Activated CD4-positive, alpha-beta T cell treated with anti-CD3 and anti-CD28 coated beads, Interleukin-2, amount 10 ng/mL, durations not matched to agents 24 days and 14 days (primary cell): ENCODE data around the gene ZNF423. TPM values are rescaled to one million over a fixed set of nuclear protein-coding genes. Genes with fewer than 3 reads are reported as not detected.
A peak's percentile ranks its signal among the peaks of the same experiment; 100 is the strongest.

Experiments used
- DNase-seq: peaks from one replicate; pipeline ENCODE4 v3.0.0; 2022
- H3K27ac Mint-ChIP-seq: one replicate; pipeline ENCODE4 v1.8.0; 2022; ENCODE audit warnings: mild to moderate bottlenecking, mixed read lengths
- H3K27me3 Mint-ChIP-seq: one replicate; pipeline ENCODE4 v1.8.0; 2022; ENCODE audit warnings: mixed read lengths
- H3K36me3 Mint-ChIP-seq: one replicate; pipeline ENCODE4 v1.8.0; 2022; ENCODE audit warnings: low read depth, mild to moderate bottlenecking, mixed read lengths
- H3K4me1 Mint-ChIP-seq: one replicate; pipeline ENCODE4 v1.8.0; 2021; ENCODE audit warnings: mixed read lengths
- H3K4me3 Mint-ChIP-seq: one replicate; pipeline ENCODE4 v1.8.0; 2022; ENCODE audit warnings: mild to moderate bottlenecking, moderate library complexity, mixed read lengths
- H3K9me3 Mint-ChIP-seq: one replicate; pipeline ENCODE4 v1.8.0; 2021; ENCODE audit warnings: mixed read lengths
- intact Hi-C: fragments of 100-400 bp; cut with micrococcal nuclease; formaldehyde crosslinking; loops from one replicate; pipeline ENCODE4 v1.15.1; 2023
- total RNA-seq: library from RNA; stranded (reverse); gene quantifications from 2 replicates; pipeline ENCODE4 v1.2.3, GENCODE V29; 2022

Gene ZNF423
- total RNA-seq, 1 donor from 2014 or later: not detected

DNA sequence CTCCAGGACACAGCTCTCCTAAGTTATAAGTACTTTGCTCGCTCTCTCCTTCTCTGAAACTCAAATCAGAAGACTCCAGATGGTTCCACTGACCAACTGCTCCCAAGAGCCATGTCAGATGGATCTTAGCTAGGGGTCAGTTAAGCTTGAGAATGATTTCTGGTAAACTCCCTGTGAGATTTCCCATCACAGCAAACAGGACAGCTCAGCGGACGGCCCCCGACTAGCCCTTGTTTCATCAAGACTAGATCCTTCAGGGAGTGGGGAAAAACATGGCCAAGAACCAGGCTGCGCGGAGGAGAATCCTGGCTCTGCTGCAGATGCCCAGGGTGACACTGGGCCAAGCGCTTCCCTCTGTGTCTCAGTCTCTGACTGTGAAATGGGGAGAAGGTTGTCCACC, 322.5 kb downstream of the ZNF423 start:
- H3K27me3 Mint-ChIP-seq: no peaks in the 10 kb centered on the region
- H3K4me1 Mint-ChIP-seq: no peaks in the 10 kb centered on the region
- intact Hi-C loops: no loop called here
- no peaks in the 10 kb centered on the region for H3K9me3 Mint-ChIP-seq
- H3K36me3 Mint-ChIP-seq: no peaks in the 10 kb centered on the region
- H3K4me3 Mint-ChIP-seq: no peak overlapping the region
- DNase-seq: no peak
- H3K27ac Mint-ChIP-seq: no peak overlapping the region

DNA sequence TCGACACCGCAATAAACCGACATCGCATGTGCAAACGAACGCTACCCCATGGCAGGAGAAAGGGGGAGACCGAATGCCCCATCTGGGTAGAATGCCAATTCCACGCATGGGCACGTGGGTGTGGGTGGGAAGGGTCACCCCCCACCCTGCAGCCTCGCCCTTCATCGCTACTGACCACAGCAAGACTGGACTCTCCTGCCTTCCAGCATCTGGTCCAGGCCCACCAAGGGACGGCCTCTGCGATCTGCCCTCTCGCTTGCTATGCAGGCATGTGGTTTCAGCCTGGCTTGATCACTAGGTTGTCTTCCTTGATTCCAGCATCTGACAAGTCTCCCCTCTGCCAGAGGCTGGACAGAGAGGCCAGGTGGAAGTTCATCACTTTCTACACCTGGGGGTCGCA, 323.0 kb downstream of the ZNF423 start:
- Mint-ChIP-seq H3K27me3 (no peaks in the 10 kb centered on the region), H3K27ac (no peak overlapping the region), H3K36me3 (no peaks in the 10 kb centered on the region), H3K4me3 (no peak overlapping the region), H3K9me3 (no peaks in the 10 kb centered on the region), H3K4me1 (peaks cover under 1% of the 10 kb centered on the region)
- no peak for DNase-seq
- intact Hi-C loops: no loop called here

DNA sequence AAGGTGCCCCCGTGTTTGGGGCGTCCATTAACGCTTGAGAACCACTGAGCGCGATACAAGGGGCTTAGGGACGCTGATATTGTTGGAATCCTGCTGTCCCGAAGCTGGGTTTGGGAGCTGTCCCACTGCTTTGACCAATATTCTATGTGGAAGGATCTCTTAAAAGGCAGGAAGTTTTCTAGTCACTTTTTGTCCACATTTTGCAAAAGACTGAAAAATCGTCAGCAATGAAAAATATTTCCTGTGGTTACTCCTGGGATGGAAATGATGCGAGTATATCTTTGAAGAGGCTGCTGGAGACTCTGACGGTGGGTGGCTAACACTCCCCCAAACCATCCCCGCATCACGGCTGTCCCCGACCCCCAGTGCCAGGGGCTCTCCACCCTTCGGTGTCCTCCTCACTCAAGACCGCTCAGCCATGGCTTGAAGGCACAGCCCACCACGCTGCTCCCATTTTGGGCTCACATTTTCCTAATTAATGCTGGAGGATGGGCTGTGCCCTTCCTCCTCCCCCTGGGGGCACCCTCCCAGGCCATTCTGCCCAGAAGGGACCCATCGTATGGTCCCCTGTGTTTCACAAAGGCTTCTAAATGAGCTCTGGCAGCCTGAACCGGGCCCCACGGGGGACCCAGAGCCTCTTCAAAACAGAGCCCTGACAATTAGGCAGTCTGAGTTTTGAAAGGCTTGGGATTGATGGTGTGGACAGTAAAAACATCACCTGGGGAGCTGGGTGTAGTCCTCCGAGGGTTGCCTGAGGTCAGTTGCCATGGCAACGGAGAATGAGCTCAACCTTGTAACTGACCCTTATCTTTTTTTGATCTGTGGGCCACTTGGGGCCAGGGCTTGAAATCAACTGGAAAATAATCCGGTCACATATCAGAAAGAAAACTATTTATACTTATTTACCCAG, 323.7 kb downstream of the ZNF423 start:
- Mint-ChIP-seq H3K36me3 (no peaks in the 10 kb centered on the region), H3K27ac (no peak overlapping the region), H3K9me3 (no peaks in the 10 kb centered on the region), H3K4me3 (no peak overlapping the region), H3K27me3 (no peaks in the 10 kb centered on the region), H3K4me1 (peaks cover 3% of the 10 kb centered on the region)
- intact Hi-C loops: no loop called here
- DNase-seq: no peak

DNA sequence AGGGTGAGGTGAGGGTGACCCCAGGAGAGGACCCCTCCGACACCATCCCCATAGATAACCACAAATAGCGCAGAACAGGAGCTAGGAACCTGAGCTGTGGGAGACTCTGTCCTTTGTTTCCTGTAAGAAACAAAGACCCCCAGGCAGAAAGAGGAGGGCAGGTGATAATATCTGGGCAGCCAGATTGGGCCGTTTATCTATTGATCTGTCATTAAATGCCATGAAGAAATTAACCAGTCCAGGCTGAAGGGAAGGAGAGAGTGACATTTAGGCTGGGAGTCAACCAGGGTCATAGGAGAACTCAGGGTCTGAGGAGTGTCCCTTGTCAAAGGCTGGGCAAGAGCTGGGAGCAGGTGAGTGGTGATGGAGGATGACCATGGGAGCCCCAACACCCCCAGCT, 324.5 kb downstream of the ZNF423 start:
- H3K36me3 Mint-ChIP-seq: no peaks in the 10 kb centered on the region
- no peaks in the 10 kb centered on the region for H3K27me3 Mint-ChIP-seq
- peaks cover 3% of the 10 kb centered on the region for H3K4me1 Mint-ChIP-seq
- intact Hi-C loops: no loop called here
- no peak overlapping the region for H3K27ac Mint-ChIP-seq
- H3K9me3 Mint-ChIP-seq: no peaks in the 10 kb centered on the region
- no peak overlapping the region for H3K4me3 Mint-ChIP-seq
- DNase-seq: no peak

DNA sequence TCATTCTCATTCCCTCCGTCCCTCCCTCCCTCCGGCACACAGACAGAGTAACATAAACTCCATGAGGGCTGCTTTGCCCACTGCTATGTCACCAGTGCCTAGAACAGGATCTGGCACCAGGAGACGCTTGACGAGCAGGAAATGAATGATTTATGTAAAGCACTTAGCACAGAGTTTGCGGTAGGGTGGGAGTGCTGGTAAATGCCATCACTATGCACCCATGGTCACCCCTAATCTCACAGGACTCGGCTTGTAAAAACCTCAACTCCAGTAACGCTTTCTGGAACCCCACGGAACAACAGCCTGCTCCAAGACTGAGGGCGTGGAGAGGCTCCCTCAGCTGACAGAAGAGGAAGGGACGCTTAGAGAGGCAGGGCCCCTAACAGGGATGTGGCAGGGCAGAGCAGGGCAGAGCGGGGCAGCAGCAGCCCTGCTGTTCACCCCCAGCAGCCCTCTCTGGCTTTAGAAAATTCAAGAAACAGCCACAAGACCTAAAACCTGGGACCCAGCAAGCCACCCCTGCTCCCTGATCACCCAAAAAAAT, 325.4 kb downstream of the ZNF423 start:
- Mint-ChIP-seq H3K27me3 (no peaks in the 10 kb centered on the region), H3K27ac (no peak overlapping the region), H3K36me3 (no peaks in the 10 kb centered on the region), H3K4me3 (no peak overlapping the region), H3K4me1 (peaks cover 3% of the 10 kb centered on the region), H3K9me3 (no peaks in the 10 kb centered on the region)
- DNase-seq: no peak
- intact Hi-C loops: no loop called here

DNA sequence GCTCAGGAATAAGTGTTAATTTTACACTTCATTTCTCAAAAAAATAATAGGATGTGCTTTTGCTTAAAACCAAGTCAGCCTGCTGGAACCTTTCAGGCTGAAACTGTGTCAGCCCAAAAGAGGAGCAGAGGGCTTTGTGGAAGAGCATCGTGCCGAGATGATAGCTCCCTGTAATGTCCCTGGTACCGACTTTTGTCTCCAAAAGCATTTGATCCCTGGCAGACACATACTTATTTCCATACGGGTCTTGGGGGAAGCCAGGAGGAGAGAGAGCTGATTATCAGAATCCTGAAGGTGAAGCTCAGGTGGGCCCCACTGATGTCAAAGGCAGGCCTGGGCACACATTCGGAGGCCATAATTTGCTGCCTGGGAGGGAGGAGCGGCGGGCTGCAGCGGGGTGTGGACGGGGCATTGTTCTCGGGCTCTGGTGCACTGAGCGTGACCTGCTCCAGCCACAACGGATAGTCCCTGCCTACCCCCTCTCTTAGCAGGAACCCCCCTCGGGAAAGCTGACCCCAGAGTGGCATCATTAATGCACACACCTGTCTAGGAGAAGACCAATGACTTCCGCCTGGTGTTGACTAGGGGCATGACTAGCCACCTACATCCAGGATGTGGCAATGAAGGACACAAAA, 326.4 kb downstream of the ZNF423 start:
- Mint-ChIP-seq H3K27me3 (no peaks in the 10 kb centered on the region), H3K27ac (no peak overlapping the region), H3K36me3 (no peaks in the 10 kb centered on the region), H3K9me3 (no peaks in the 10 kb centered on the region), H3K4me3 (no peak overlapping the region), H3K4me1 (peaks cover 3% of the 10 kb centered on the region)
- intact Hi-C loops: no loop called here
- no peak for DNase-seq

DNA sequence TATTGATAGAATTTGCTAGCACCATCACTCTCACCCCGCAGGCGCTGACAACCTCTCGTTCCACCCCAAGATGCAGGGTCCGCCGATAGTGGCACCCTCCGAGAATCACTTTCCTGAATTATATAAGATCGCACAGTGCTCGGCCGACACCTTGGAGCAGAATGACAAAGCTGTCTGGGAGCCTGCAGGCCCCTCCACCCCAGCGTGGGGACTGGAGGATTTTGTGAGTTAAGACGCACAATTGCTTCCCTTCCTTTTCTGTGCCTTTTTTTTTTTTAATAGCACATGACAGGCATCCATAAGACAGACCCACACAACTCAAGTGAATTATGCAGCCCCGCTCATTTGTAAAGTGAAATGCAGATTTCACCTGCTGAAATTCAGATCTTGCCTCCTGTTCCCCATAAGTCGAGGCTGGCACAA, 327.0 kb downstream of the ZNF423 start:
- Mint-ChIP-seq H3K4me1 (peaks cover 3% of the 10 kb centered on the region), H3K36me3 (no peaks in the 10 kb centered on the region), H3K9me3 (no peaks in the 10 kb centered on the region), H3K27me3 (no peaks in the 10 kb centered on the region), H3K27ac (no peak overlapping the region), H3K4me3 (no peak overlapping the region)
- intact Hi-C loops: no loop called here
- no peak for DNase-seq

DNA sequence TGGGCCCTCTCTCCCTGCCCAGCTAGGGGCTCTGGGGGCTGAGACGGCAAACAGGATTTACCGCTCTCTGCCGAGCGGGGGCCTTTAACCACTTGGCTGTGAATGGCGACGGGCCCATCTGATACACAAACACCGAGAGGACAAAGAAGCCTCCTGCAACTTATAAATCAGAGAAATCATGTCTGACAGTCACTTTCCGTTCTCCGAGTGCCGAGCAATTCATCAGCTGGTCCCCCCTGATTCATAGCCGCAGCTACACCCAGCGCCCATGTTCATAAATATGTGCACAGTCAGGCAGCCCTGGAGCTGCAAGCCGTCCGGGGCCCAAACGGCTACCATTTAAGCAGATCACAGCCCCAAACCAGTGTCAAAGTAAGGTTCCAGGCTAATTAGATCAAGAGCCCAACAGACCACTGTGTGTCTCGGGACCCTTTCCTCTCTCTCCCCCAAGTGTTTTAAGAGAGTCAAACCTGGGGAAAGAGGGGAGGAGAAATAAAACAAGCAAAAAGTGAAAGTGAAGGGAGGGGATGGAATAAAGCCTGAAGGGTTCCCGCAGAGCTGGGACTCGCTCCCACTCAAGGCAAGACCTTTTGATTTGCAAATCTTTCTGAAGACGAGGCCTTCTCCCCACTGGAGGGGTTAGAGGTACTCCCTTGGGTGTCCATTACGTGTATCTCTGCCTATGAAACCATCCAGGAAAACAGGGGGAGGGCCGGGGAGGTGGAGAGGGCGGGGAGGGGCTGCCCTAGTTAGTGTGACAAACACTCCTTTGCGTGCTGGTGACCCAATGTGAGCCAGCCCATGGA, 327.6 kb downstream of the ZNF423 start:
- DNase-seq: peak; percentile 57
- Mint-ChIP-seq H3K27me3 (no peaks in the 10 kb centered on the region), H3K27ac (no peak overlapping the region), H3K9me3 (no peaks in the 10 kb centered on the region), H3K4me1 (peaks cover 3% of the 10 kb centered on the region), H3K4me3 (peak overlapping the region; percentile 62), H3K36me3 (no peaks in the 10 kb centered on the region)
- intact Hi-C loops: no loop called here

DNA sequence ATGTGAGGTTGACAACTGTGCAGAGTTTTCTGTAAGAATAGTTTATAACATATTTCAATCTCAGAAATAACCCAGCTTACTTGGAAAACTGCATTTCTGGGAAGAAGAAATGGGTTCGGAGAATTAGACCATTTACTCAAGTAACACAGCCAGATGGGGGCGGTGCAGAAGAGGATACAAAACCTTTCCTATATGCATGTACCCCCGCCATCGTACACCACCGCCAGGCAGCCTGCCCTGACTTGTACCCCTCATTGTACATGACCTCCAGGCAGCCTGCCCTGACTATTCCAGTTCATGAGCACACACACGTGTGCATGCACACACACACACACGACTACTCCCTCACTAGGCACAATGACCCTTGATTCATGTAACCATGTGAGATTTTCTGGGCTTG, 328.3 kb downstream of the ZNF423 start:
- H3K4me1 Mint-ChIP-seq: peaks cover 3% of the 10 kb centered on the region
- H3K27ac Mint-ChIP-seq: no peak overlapping the region
- H3K36me3 Mint-ChIP-seq: no peaks in the 10 kb centered on the region
- H3K27me3 Mint-ChIP-seq: no peaks in the 10 kb centered on the region
- H3K4me3 Mint-ChIP-seq: peak overlapping the region; percentile 62
- intact Hi-C loops: no loop called here
- no peaks in the 10 kb centered on the region for H3K9me3 Mint-ChIP-seq
- DNase-seq: no peak

DNA sequence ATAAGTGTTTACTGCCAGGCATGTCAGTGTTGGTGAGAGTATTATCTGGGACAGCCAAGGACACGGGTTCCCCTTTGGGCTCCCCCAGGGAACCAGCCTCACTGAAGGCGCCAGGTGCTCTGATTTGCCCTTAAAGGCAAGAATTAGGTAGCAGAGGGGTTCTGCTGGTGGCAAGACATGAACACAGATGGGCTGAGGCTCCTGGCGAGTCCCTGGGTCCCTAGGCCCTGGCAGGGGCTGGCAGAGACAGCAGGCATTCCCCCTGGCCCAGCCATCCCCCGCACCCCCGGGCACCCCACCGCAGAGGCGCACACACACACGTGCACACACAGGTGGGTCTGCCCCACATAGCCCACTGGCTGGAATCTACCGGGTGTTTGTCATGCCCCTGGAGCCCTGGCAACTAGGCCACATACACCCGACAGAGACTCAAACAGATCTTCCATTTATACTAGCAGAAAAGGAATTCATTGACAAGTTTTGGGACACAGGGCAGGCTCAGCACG, 329.0 kb downstream of the ZNF423 start:
- DNase-seq: no peak
- no peaks in the 10 kb centered on the region for H3K9me3 Mint-ChIP-seq
- H3K27ac Mint-ChIP-seq: no peak overlapping the region
- intact Hi-C loops: no loop called here
- H3K36me3 Mint-ChIP-seq: no peaks in the 10 kb centered on the region
- peaks cover 3% of the 10 kb centered on the region for H3K4me1 Mint-ChIP-seq
- no peaks in the 10 kb centered on the region for H3K27me3 Mint-ChIP-seq
- no peak overlapping the region for H3K4me3 Mint-ChIP-seq

DNA sequence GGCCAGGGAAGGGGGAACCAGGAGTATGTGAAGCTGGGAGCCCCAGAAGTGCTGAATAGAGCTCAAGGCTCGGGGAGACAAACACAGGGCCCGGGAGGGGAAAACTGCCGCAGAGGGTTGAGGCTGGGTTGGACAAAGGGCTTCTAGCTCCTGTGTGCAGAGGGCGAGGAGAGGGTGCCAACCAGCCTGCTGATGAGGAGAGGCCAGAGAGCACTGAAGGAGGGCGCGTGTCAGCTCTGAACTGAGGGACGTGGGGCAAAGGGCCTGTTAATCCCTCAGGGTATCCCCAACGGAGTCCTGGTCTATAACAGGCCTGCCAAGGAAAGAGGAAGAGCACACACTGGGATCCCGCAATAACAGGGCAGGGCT, 331.0 kb downstream of the ZNF423 start:
- H3K27me3 Mint-ChIP-seq: no peaks in the 10 kb centered on the region
- DNase-seq: no peak
- H3K36me3 Mint-ChIP-seq: no peaks in the 10 kb centered on the region
- H3K4me1 Mint-ChIP-seq: peaks cover 3% of the 10 kb centered on the region
- no peak overlapping the region for H3K4me3 Mint-ChIP-seq
- H3K27ac Mint-ChIP-seq: no peak overlapping the region
- intact Hi-C loops: no loop called here
- H3K9me3 Mint-ChIP-seq: no peaks in the 10 kb centered on the region

DNA sequence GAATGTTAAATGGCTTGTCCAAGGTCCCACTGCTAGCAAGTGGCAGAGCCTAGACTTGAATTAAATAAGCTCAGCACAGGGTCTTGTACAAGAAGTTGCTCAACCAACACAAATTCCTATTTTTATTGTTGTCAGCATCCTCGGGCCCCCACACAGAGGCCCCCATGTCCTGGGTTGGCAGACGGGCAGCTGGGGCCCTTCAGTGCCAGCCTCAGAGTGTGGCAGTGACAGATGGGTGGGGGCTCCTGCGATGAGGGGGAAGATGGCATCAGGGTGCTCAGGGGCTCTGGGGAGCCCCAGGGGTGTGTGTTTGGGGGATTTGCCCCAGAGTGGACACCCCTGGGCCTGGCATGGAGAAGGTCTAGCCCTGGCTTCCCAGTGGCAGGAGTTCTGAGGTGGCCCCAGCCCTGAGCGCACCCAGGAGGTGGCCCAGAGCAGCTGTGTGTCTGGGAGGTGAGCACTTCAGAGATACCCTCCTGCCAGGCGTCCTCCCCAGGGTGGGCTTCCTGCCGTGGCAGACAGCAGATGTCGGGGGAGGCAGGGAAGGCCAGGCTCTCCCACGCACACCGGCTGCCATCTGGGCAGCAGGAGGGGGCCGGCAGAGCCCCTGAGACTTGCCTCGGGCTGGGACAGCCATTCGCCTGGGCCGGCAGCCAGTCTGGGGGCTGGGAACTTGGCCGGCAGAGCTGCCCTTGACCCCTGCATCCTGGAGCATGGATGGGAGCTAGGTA, 331.5 kb downstream of the ZNF423 start:
- Mint-ChIP-seq H3K4me3 (no peak overlapping the region), H3K9me3 (no peaks in the 10 kb centered on the region), H3K27ac (no peak overlapping the region), H3K27me3 (no peaks in the 10 kb centered on the region), H3K4me1 (peaks cover 3% of the 10 kb centered on the region), H3K36me3 (no peaks in the 10 kb centered on the region)
- intact Hi-C loops: no loop called here
- no peak for DNase-seq

DNA sequence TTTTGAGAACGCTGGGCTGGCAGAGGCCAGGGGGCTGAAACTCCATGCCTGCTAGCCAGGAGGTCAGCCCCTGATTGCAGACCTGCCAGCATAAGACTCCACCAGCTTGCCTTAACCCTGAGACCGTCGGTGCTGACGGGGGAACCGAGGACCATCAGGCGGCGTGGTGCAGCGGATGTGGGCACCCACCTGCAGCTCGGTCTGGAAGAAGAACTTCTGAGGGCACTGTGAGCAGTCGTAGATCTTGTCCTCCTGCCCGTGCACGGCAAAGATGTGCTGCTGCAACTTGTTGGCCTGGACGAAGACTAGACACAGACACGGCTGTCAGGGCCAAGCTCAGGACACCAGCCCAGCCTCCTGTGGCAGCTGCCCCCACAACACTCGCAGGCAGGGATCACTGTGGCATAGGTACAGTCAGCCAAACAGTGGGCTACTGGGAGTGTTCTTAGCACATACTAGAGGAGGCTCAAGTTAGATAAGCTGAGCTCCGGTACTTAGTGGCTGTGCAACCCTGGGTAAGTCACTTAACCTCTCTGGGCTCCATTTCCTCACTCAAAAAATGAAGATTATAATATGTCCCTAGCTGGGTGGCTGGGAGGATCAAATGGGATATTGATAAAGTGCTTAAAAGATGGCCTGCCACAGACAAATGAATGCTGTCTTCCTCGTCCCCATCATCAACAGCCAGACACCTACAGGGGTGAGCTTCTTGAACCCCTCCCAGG, 332.3 kb downstream of the ZNF423 start:
- H3K27ac Mint-ChIP-seq: no peak overlapping the region
- H3K27me3 Mint-ChIP-seq: no peaks in the 10 kb centered on the region
- no peaks in the 10 kb centered on the region for H3K36me3 Mint-ChIP-seq
- no peak overlapping the region for H3K4me3 Mint-ChIP-seq
- intact Hi-C loops: no loop called here
- H3K4me1 Mint-ChIP-seq: peaks cover 3% of the 10 kb centered on the region
- DNase-seq: no peak
- H3K9me3 Mint-ChIP-seq: no peaks in the 10 kb centered on the region
